HG03039 (cell line): ENCODE results near the gene PRLR.
"Not testable (repeated sequence)": the region's sequence is repeated elsewhere in the genome, so short reads cannot be mapped to it uniquely, and the experiment has no call there.

Source experiments
- ATAC-seq: cut with Tn5 transposase; IDR thresholded peaks from one replicate; pipeline ENCODE4 v1.9.1; 2021; ENCODE audit warnings: mild to moderate bottlenecking, moderate library complexity; ENCODE audit not compliant: unreplicated experiment

Gene PRLR

DNA sequence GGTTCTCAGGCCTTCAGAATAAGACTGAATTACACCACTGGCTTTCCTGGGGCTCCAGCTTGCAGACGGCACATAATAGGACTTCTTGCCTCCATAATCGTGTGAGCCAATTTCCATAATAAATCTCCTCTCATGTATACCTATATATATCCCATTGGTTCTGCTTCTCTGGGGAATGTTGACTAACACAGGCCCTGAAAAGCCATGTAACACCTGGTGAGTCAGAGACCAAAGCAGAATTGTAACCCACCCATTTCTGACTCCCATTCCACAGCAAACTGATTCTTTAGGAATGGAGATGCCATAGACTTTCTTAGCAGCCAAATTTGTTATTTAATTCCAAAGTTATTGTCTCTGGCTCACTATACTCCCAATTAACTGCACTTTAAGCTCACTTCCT lies 97.1 kb downstream of the PRLR start:
- ATAC-seq = no peak

DNA sequence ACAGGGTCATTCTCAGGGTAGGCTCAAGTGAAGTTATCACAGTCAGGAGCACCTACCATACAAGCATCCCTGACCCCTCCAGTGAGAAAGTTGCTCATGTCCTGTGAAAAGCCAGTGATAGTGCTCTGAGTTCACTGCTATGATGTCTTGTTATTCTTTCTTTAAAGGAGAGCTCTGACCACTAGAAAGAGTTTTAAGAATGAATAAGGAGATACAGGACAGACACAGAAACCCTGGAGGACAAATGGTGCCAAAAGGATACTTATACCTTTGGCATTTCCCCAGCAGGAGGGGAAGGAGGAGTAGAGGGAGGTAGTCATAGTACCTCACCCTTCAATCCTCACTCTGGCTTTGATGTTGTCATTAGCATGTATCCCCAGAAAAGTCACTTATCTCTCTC lies 98.6 kb downstream of the PRLR start:
- no peak for ATAC-seq

DNA sequence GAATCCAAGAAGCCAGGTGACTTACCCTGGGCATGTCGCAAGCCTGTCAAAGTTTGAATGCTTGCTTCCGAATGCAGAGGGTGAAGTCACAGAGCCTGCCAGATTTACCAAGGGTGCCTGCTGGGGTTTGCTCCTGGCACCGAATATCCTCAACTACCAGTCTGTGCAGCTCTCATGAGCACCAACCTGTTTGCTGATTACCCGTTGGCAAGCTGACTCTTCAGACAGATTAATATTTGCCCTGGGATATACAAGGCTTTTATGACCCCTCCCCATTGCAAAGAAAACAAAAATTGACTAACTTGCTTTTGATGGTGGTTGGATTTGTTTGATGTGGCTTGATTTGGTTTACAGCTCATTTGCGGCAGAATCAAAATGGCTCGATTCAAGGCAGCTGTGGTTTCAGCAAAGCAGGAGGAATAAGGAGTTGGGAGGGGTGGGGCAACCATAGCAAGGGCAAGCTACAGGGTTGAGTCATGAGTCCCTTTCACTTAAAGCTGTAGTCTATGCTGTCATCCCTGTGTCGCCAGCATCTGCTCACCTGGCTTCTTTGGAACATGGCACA lies 100.3 kb downstream of the PRLR start:
- no peak for ATAC-seq

DNA sequence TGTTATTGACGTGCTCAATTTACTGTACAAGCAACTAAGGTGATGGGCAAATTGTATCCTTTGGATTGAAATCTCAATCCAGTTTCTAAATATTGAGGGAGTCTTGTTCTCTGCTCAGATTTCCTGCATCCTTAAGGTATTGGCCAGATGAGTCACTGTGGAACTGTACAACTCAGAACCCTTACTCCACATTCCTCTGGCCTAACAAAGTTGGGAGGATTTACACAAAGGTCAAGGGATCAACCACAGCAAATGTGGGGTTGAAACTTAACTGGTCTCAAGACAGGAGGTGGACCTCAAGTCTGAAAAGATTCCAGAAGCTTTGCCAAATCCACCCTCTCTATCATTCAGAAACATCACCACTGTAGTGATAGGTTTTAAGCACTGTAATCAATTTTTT lies 101.0 kb downstream of the PRLR start:
- ATAC-seq = no peak

DNA sequence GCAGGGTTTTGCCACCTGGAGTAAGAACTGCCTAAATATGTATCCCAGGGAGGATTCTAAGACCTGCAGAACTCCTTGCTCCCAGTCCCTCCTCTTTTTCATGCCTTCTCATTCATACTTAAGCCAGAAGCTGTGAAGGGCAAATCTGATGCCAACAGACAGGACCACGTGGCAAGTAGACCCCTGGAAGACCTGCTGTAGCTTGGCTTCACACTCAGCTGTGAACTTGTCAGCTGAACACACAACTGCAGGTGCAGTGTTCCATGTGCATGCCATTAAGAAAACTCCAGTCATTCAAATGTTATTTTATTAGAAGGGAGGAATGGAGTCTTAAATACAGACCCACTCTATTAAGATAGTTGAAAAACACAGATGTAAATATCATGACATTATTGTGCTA lies 103.3 kb downstream of the PRLR start:
- no peak for ATAC-seq

DNA sequence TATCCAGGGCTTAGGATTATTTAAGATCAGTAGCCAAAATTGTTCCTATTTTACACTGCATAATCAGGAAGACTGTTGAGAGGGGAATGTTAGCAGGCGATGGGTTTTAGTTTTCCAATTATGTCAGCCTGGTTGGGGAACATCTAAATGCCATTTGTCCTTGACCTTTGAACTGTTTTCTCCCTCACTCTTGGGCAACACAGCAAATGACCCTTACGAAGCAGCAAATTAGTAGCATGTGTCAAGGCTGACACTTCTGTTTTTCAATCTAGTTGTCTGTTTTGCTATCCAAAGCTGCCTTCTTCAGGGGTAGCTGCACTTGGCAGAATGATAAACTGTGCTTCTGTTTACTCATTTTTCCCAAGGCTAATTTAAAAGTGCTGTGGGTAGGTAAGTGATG lies 104.5 kb downstream of the PRLR start:
- ATAC-seq = no peak

DNA sequence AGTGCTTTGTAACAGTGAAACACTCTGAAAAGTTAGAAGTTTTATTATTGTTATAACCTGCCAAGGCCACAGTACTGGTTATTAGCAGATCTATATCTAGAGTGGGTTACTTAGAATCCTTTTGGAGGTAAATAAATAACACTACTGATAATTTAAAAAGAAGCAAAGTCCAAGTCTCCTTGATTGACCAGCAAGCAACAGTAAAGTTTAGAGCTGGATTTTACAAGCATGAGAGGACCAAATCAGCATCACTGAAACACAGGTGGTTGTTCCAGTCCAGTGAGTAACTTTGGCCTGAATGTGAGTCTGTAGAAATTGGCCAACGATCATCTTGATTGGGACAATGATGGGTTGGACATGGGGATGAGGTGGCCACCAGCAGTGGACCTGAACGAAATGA lies 105.4 kb downstream of the PRLR start:
- no peak for ATAC-seq

DNA sequence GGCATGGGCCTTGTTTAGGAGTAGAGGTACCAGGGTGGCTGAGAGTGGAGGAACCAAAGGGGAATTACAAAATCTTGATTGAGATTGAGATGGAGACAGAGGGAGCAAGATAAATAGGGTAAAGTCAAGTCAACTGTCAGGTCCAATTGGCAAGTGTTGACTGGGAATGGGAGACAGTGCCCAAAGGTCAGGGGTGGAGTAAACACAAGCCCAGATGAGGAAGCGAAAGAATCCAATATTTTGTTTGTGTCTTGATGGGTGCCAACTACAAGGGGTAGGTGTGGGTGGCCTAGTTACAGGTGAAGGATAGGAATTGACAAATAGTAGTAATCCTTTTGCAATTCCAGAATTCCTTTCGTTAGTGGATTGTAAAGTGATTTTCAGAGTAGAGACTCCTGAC lies 107.5 kb downstream of the PRLR start:
- ATAC-seq = no peak

DNA sequence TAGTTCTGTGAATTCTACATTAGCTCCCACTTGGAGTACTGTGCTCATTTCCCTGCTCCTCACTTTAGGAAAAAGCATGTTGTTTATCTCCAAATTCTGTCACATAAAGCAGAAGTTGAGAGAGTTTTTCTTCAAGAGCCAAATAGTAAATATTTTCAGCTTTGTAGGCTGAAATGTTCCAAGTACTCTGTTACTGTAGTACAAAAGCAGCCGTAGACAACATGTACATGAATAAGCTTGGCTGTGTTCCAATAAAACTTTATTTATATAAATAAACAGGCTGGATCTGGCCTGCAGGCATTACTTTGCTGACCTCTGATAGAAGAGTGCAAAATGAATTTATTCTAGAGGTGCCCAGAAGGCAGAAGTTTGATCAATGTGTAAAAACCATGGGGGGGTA lies 109.6 kb downstream of the PRLR start:
- ATAC-seq = no peak

DNA sequence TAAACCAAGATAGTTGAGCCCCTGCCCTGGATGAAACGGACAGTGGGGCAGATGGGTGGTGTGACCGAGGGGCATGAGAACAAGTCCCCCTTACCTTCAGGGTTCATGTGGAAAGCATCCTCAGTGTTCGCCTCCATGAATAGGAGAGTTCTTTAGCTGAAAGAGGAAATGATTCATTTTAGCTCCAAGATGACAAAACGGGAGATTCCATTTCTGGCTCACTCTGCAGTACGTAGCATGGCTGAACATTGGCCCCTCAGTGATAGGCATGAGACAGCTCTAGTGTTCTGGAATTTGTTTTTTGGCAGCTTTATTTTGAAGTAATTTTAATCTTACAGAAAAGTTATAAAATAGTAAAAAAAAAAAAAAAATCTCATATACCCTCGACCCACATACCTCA lies 112.3 kb downstream of the PRLR start:
- ATAC-seq = no peak

DNA sequence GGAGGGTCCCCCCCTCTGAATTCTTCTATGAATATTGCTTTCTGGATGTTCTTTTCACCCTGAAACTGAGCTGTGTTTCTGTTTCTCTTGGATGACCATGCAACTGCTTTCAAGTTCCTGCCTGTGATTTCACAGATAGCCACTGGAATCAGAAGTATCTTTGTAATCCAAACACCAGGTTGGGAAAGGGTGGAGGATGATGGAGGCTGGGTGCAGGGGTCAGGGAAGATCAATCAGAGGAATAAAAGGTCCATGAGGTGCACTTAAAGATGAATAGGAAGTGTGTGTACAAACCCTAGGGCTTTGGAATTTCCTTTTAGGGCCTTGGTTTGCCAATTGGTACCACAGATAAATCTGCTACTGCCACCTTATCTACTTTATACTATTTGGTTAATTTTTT lies 114.4 kb downstream of the PRLR start:
- ATAC-seq = no peak

DNA sequence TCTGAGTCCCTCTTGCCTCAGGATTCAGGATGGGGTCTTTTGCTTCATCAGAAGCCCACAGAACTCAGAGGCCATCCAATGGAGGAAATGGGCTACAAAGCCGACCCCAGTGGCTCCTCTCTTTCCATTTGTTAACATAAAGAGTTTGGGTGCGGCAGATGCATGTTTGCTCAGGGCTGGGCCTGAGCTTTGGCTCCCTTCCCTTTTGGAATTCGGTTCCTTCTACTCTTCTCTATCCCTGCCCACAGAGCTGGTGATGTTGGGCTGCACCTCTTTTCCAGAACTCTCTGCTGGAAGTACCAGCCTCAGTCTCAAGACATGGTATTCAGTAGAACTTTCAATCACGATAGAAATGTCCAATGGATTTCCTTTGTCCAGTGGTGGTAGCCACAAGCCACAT lies 115.6 kb downstream of the PRLR start:
- ATAC-seq = no peak

DNA sequence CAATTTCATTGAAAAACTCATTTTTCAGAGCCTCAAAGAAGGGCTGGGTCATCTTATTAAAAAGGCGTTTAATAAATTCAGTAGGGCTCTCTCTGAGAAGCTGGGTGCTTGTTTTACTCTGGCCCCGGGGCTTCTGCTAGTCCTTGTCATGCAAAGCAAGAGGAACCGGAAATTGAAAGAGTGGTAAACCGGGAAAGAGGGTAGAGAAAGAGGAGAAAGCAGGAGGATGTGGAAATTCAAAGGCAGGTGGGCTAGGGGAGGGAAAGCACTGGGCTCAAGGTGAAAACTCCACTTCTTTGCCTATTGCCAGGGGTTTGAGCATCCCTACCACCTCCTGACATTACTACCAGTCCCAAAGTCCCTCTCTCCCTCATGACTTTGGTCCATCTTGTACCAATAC lies 118.0 kb downstream of the PRLR start:
- ATAC-seq = no peak

DNA sequence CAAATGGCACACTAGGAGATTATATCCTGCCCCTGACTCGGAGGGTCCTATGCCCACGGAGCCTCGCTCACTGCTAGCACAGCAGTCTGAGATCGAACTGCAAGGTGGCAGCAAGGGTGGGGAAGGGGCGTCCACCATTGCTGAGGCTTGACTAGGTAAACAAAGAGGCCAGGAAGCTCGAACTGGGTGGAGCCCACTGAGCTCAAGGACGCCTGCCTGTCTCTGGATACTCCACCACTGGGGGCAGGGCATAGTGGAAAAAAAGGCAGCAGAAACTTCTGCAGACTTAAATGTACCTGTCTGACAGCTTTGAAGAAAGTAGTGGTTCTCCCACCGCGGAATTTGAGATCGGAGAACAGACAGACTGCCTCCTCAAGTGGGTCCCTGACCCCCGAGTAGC lies 125.7 kb downstream of the PRLR start:
- not testable (repeated sequence) for ATAC-seq

DNA sequence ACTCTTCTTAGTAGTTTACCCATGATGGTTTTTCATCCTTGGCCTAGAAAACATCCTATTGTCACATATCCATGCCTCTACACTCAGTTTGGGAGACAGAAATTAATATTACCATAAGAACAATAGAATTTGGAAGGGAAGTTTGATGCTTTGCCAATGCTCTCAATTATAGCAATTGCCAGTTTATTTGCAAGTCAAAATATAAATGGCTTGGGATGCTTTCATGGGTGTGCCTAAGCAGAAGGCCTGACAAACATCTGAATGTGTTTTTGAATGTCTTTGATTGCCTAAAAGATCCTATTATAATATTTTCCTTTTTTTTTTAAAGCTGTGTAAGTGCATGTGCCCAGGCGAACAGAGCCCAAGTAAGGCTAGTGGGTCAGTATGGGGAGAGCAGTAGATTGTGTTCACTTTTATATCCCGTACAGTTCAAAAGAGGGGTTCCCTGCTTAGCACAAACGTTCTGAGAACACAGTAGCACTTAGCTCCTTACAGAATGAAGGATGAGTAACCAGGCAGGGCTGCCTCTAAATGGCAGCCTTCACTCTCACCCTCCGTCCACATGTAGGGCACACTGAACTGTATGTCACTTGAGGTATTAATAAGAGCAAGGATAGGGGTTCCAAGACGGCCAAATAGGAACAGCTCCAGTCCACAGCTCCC lies 126.5 kb downstream of the PRLR start:
- ATAC-seq = no peak

DNA sequence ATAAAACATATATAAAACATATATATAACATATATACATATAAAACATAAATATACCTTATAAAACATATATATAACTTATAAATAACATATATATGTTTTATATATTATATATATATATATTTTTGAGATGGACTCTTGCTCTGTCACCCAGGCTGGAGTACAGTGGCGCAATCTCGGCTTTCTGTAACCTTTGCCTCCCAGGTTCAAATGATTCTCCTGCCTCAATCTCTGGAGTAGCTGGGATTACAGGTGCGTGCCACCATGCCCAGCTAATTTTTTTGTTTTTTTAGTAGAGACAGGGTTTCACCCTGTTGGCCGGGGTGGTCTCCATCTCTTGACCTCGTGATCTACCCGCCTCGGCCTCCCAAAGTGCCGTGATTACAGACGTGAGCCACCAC lies 128.6 kb downstream of the PRLR start:
- not testable (repeated sequence) for ATAC-seq

DNA sequence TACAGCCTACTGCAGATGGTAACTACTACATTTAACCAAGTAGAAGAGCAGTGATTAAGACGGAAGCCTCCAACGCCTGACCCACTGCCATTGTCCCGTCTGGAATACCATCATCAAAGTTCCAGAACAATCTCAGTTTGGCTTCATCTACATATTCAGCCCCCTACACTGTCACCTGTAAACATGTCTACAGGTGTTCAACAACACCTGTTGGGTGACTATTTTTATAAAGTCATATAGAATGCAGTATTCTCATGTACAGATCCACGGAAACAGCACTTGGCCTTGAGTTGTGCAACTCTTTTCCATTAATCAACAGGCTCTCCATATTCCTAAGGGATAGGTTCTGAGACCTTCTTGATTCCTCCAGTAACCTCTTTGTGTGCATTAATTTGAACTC lies 129.3 kb downstream of the PRLR start:
- no peak for ATAC-seq

DNA sequence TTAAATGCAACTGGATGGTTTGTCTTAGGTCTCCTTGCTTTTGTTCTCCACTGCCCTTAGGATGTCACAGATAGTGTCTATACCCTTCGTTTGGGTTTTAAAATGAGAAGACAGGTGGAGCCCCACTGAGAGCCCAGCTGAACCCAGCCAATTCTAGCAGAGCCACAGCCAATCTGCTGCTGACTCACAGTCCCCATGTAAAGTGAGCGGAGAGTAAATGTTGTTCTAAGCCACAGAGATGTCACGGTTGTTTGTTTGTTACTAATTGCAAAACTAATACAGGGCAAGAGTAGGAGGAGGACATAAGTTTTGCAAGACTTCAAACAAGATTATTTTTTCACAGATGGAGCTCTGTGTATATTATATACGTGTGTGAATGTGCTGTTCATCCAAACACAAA lies 132.1 kb downstream of the PRLR start:
- no peak for ATAC-seq

DNA sequence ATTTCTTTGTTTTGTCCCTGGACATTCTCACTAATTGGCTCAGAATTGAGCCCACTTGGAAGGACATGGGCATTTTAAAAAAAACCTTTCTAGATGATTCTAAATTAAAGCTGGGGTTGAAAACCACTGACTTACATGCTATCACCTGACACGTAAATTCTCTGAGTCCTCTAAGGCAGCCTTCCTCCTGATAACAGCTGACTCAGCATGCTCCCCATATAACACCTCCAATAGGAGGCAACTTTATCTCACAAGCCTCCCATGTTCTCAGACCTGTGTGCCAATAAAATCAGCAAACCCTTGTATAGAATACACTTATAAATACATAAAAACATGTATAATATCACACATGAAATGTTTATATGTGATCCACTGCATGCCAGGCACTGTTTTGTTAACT lies 133.4 kb downstream of the PRLR start:
- ATAC-seq = no peak

DNA sequence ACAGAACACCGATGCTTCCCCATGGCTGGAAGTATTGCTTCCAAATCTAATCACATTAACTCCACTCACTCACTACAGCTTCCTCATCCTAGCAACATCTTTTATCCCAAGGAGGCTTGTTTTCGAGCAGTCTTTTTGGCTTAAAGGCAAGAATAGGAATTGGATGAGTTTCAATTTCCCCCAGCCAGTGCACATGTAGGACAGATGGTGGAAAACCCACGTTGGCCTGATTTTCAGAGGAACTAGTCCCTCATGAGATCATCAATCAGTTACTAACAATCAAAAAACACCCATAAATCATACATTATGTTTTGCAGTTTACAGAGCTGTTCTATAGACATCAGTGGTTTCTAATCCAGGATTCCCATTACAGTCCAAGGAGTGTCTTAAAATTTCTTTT lies 134.1 kb downstream of the PRLR start:
- no peak for ATAC-seq

DNA sequence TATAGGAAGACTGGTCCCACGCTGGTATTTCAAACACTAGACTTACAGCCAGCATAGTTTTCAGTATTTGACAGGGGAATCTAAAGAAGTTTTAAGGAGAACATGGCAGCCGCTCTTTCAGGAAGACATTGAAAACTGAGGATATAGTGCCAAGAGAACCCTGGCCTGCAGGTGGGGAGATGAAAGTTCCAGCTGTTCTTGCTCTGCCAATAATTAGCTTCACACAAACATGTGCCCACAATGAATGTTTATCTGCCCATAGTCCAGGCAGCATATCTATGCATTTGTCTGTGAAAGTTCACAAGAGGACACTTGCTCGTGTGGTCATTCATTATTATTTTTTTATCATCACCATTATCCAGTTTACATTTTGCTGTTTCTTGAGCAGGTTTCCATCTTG lies 134.9 kb downstream of the PRLR start:
- ATAC-seq = no peak

DNA sequence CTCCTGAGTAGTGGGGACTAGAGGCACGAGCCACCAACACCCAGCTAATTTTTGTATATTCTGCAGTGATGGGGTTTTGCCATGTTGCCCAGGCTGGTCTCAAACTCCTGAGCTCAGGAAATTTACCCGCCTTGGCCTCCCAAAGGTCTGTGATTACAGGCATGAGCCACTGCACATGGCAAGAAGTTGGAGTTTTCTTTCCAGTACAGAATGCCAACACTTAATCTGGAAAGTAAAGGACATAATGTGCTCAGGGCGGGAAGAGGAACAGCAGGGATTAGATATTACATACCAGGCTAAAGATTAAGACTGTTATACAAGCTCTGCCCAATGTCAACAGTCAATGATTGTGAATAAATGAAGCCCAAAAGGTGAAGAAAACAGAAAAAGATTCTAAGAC lies 135.3 kb downstream of the PRLR start:
- ATAC-seq = no peak

DNA sequence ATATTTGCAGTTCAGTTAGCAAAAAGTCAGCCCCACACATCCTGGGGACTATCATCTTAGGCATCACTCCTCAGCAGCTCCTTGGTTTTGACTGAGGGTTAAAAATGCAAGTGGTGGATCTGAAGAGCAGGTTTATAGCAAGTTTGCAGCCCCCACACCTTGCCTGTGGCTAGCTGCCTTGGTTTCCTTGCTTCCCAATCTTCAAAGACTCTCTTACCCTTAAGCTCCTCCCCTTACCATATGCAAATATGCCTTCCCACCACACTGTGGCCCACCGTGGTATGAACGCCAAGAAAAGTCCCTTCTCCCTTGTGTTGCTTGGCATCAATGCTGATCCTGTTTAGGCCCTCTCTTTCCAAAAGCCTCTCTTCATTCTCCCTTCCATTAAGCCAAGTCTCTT lies 137.6 kb downstream of the PRLR start:
- ATAC-seq = no peak
